Measurements from ENCODE around the gene NPLOC4.

Gene NPLOC4

DNA sequence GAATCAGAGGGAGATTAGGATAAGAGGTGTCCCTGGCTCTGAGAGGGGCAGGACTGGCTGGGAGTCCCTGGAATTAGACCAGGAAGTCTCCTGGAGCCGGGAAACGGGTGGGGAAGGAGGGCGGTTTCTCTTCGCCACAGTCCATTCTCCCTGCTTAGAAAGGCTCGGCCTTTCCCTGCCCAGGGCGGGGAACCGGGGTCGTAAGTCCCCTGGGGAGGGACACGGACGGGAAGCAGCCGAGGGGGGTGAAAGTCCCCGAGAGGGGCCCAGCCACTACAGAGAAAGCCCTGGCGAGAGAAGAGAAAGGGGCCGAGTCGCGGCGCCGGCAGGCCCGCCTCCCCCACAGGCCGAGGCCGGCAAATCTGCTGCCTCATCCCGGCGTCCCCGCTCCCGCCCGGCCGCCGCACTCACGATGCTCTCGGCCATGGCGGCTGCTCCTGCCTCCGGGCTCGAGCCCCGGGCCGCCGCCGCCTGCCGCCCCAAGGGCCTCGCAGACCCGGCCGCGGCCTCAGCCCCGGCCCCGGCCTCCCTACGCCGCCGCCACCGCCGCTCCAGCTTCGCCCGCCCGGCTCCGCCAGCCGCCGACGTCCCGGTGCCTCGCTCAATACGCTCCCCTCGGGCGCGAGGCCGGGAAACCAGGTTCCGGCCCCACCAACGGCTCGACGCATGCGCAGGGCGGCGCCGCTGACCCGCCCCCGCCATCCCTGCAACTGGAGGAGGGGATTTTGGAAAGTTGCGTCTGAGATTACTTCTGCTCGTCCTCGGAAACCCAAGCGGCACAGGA, at the start of gene NPLOC4, which contains the start of gene TSPAN10:
Gene NPLOC4, minus strand, starts transcription at position 608 of the 784 bp plus-strand sequence. Its CDS starts 182 bp downstream, at position 426.
Gene TSPAN10, plus strand, starts transcription at position 692 of the 784 bp plus-strand sequence. CDS start 5,217 bp downstream, outside the sequence.
- DNase-seq, result peak; percentile 93

DNA sequence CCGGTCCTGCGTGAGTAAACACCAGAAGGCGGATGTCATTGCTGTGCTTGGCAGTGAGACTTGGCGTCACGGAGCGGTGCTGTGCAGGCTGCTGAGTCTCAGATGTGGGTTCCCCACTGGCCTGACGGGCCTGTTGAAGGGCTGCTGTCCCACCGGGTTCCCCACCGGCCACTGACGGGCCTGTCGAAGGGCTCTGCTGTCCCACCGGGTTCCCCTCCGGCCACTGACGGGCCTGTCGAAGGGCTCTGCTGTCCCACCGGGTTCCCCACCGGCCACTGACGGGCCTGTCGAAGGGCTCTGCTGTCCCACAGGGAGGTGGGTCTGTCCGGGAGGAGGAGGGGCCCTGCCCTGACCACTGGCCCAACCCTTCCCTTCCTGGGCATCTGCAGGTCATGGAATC, 49.7 kb upstream of the NPLOC4 start:
- no peak for DNase-seq

DNA sequence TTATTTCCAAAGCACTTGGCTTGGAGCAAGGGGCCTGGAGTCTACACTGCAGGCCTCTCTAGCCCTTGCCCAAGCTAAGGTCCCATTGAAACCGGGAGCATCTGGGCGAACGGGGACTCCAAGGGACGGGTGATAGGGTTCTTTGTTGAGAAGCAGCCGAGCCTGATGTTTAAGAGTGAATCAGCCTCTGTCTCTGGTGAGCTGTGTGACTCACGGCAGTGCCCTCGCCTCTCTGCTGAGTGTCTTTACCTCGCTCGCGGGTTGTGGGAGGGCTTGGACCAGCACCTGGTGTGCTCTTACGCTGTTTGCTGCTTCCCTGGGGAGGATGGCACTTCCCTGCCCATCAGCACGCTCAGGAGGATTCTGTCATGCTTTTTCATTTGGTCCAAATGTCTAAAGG, 48.2 kb upstream of the NPLOC4 start:
- DNase-seq, result no peak

DNA sequence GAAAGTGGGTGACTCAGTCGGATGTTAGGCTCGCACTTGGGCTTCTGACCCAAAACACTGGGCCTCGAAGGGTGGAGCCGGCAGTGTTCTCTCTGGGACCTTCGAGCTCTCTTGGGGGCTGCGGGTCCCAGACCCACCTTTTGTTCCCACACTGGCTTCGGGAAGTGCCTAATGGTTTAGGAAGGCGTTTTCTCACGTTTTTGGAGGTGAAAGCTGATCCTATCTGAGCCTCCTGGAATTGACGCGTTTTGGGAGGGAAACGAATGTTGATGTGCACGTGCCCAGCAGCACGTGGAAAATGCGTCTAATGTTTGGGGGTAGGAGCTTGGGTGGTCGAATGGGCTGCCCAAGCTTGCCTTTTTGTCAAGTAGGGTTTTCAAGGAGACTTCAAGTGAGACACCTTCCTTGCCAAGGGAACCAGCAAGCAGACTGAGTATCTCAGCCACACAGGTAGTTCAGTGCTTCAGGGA, 47.6 kb upstream of the NPLOC4 start:
- DNase-seq, result no peak

DNA sequence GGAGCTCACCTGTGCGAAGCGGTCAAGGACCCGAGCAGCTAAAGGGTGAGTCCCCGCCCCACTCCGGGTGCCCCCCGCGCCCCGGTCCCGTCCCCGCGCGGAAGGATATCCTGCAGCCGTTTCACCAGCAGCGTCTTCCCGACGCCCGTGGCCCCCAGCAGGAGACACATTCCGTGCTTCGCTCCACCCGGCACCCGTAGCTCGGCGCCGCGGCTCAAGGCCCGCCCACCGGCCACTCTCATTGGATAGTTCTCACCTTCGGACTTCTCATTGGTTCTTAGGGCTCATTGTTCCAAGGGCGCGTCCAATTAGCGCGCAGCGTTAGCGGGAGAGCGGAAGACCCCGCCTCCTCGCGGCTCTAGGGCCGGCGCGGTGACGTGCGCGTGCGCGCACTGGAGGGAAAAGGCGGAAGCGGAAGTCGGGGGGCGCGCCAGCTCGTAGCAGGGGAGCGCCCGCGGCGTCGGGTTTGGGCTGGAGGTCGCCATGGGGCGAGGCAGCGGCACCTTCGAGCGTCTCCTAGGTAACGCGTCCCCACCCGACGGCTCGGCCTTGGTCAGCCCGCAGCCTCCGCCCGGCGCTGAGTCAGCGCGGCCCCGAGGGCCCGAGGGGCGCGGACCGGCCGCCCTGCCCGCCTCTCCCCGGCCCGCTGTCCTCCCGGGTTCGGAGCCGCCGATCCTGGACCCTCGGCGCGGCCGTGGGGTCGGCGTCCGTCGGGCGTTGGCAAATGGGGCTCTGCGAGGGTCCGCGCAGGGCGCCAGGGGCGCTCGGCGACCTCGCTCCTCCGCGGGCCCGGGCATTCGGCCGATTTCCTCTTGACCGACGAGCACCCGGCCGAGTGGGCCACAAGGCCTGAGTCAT, 46.9 kb upstream of the NPLOC4 start, which contains the start of the genes ARL16 and HGS:
Gene ARL16, minus strand, starts transcription at position 214 of the 858 bp plus-strand sequence. Its CDS starts 44 bp downstream, at position 170.
Gene HGS, plus strand, starts transcription at position 428 of the 858 bp plus-strand sequence. Its CDS starts 56 bp downstream, at position 484.
- peak; percentile 100 for DNase-seq

DNA sequence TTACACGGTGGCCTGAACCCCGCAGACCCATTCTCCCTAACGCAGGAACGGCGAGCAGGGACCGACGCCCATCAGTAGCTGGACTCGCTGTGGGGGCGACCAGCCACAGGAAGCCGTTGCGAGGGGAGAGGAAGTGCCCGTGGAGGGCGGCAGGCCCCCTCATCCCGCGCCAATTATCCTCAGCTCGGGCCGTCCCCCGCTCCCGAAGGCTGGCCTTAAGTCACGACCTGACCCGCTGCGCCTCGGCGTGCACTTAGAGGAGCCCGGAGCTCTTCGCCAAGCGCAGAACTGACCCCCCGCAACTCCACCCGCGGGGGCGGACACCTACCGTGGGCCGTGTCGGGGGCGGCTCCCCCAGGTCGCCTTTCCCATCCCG, 46.3 kb upstream of the NPLOC4 start:
- DNase-seq, result peak; percentile 10

DNA sequence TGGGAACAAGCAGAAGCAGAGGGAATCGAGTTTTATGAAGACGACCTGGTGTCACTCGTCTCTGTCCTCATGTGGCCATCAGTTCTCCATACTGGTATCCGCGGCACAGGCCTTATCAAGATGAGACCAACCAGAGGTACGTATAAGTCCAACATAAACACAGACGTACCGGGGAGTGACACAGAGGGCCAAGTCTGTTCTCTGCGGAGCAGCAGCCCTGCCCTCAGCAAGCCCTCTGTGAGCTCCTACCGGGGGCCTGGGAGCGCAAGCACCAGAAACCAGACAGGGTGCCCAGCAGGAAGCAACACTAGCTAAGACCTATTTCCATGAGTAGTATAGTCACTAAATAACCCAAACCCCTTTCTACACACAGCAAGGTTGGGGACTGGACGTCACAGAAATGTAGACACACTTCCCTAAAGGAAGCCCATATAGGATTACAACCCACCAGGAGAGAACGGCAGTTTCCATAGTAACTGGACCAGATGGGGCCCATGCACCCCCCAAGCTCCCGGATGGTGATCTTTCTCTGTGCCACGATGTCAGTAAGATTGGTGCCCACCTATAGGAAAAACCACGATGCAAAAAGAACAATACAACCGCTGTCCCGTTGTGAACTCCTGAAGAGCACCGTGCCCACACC, 45.8 kb upstream of the NPLOC4 start:
- no peak for DNase-seq

DNA sequence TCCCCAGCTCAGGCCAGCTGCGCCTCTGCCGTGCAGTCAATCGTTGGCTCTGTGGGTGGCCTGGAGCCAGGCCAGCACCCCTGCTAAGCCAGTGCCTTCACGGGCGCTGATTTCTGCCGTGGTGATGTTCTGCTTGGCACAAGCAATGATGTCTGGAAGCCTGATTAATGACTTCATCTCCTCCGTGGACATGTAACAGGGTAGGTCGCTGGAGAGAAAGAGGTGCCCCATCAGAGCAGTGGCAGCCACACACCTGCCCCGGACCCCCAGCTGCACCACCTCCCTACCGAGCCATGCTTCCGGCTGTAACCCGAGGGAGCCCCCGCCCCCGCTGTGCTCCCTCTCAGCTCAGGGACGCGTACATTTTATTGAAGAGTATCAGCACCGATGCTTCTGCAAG, 44.8 kb upstream of the NPLOC4 start:
- no peak for DNase-seq

DNA sequence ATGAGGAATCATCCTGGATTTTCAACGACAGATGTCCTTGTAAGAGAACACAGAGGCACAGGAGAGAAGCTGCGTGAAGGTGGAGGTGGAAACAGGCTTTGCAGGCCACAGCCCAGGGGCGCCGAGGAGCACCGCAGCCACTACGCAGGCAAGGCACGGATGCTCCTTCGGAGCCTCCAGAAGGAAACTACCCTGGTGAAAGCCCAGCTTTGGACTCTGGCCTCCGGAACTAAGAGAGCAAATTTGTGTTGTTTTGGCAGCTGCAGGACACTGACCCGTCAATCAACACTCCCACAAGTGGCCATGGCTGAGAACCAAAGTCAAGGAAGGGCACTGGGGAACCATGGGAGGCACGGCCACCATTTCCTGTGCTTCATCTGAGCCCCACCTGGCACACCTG, 43.2 kb upstream of the NPLOC4 start:
- DNase-seq, result no peak

DNA sequence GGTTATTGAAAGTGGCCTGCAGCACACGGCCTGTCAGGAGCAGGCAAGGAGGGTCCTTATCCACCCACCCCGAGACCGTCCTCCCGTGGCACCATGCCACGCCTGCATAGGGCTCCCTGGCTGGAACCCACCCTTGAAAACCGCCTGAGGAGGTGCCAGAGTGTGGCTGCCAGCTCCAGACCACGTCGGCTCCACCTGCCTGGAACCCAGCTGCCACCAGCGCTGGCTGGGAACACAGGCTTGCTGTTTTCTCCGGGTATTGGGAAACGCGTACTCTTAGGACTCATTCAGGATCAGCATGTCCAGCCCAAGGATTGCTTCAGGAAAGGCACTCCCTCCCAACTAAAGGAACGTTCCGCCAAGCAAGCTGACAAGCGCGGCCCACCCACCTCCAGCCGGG, 40.0 kb upstream of the NPLOC4 start:
- DNase-seq, result no peak

DNA sequence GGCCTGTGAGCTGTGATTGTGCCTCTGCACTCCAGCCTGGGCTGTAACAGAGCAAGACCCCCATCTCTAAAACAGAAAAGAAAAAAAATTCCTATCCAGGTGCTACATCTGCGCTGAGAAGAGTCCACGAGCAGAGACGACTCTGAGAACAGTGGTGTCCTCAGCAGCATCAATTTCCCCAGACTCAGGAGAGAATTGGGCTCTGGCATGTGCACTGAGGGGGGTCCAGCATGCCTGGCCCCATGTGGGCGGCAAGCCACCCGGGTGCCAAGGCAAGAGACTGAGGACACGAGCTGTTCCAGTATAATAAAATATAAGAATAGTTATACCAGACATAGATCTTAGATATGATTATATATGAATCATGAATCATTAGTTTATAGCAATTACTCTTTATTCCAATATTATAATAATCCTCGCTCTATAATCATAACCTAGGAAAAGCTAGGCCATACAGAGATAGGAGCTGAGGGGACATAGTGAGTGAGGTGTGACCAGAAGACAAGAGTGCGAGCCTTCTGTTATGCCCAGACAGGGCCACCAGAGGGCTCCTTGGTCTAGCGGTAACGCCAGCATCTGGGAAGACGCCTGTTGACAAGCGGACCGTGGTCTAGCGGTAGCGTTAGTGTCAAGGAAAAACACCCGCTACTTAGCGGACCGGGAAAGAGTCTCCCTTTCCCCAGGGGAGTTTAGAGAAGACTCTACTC, 38.8 kb upstream of the NPLOC4 start:
- DNase-seq, result peak; percentile 8

DNA sequence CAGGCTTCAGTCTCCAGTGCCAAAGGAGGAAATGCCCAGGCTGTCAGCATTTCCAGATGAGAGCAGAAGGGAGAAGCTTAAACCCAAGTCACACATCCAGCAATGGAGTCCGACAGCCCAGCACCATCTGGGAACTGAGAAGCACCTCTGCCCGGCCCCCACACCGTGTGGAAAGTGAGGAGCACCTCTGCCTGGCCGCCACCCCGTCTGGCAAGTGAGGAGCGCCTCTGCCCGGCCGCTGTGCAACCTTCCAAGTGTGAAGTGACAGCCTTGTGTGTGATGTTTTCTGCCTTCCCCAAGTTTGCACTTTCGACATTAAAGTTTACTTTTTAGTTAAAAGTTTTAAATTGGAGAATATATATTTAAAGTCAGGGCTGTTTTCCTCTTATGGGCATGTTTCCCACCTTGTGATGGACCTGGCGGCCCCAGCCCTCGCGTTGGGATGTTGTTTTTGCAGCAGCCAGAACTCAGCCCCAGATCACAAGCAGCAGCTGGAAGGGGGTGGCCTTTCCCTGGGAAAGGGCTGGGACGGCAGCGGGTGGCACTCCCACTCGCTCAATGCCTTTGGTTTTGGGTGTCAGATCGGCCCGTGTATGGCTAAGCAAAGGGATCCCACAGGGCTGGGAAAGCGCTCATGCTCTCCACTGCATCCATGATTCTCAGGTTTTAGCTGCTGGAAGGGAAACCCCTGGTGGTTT, 36.8 kb upstream of the NPLOC4 start:
- no peak for DNase-seq

DNA sequence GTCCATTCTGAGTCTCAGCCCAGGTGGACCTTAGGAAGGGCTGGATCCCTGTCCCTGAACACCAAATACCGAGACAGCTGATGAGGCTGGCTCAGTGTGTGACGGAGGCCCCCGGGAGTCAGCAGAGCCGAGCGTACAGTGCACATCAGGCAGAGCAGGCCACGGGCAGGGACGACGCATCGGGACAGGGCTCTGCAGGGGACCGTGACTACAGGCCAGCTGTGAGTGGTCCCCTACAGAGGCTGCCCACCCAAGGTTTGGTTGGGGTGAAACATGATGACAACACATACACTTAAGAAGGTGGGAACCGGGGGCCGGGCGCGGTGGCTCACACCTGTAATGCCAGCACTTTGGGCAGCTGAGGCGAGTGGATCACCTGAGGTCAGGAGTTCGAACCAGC, 36.0 kb upstream of the NPLOC4 start:
- DNase-seq, result no peak

DNA sequence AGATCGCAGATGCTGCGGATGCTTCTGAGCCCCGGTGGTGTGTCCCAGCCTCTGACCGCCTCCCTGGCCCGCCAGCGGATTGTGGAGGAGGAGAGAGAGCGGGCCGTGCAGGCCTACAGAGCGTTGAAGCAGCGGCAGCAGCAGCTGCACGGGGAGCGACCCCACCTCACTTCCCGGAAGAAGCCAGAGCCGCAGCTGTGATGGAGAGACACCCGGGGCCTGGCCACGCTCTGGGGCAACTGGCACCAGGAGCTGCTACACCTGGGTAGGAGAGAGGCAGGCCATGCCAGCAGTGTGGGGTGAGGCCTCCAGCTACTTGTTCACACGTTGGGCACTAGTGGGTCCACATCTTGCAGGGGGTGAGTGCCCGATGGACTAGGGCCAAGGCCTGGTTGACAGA, 35.6 kb upstream of the NPLOC4 start:
- no peak for DNase-seq

DNA sequence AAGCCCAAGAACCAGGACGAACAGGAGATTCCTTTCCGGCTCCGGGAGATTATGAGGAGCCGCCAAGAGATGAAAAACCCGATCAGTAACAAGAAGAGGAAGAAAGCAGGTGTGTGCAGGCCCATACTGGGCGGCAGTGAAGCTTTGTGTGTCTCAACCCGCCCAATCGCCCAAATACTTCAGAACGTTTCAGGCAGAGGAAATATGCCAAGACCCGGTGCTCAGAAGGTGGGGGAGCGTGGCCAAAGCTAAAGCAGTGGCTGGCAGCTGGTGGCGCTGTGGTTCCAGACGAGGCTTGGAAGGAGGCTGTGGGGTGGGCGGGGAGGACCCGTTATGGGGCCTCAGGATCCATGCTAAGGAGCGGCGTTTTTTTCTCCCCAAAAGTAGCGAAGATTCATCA, 30.8 kb upstream of the NPLOC4 start:
- DNase-seq, result no peak

DNA sequence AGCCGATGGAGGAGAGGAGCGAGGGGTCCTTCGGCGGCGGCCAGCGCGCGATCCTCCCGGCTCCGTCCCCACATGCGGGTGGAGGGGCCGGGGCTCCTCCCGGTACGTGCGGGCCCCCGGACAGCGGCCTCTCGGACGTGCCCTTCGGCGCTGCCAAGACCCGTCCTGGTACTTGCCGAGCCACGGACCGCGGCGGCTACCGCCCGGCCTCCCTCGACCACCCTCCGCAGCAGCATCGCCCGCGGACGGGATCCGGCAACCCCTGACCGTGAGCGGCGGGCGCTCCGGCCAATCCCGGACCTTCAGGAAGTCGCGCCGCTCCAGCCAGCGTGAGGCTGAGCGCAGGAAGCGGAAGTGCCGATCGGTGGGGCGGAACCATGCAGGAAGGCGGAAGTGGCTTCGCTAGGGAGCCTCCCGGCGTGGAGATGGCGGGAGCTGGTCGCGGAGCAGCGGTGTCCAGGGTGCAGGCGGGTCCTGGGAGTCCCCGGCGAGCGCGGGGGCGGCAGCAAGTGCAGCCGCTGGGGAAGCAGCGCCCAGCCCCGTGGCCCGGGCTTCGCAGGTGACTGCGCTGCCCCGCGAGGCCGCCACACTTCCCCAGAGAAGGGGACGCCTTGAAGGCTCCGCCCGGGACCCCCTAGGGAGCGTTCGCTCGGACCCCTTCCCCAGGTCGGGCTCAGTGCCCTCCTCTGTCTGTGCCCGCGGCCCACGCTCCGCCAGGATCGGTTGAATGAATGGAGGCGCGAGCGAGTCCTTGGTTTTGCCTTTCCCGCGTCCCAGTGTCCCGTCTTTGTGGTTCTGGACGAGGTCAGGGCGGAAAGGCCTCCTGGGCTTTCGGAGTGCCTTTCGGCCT, 29.7 kb upstream of the NPLOC4 start, which contains the start of the genes CCDC137 and OXLD1:
Gene CCDC137, plus strand, starts transcription at position 396 of the 850 bp plus-strand sequence. Its CDS starts 30 bp downstream, at position 426.
Gene OXLD1, minus strand, starts transcription at position 264 of the 850 bp plus-strand sequence. Its CDS starts 28 bp downstream, at position 236.
- DNase-seq, result peak; percentile 98

DNA sequence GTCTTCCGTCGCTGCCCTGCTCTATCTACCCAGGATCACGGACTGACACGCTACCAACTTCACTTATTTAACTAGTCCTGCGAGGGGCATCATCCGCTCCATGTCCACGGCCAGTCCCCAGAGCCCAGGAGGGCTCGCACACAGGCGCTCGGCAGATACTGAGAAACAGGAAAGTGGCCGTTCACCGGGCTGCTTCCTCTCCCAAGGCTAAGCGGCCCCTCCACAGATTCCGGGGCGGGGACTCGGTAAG, 29.1 kb upstream of the NPLOC4 start:
- peak; percentile 20 for DNase-seq

DNA sequence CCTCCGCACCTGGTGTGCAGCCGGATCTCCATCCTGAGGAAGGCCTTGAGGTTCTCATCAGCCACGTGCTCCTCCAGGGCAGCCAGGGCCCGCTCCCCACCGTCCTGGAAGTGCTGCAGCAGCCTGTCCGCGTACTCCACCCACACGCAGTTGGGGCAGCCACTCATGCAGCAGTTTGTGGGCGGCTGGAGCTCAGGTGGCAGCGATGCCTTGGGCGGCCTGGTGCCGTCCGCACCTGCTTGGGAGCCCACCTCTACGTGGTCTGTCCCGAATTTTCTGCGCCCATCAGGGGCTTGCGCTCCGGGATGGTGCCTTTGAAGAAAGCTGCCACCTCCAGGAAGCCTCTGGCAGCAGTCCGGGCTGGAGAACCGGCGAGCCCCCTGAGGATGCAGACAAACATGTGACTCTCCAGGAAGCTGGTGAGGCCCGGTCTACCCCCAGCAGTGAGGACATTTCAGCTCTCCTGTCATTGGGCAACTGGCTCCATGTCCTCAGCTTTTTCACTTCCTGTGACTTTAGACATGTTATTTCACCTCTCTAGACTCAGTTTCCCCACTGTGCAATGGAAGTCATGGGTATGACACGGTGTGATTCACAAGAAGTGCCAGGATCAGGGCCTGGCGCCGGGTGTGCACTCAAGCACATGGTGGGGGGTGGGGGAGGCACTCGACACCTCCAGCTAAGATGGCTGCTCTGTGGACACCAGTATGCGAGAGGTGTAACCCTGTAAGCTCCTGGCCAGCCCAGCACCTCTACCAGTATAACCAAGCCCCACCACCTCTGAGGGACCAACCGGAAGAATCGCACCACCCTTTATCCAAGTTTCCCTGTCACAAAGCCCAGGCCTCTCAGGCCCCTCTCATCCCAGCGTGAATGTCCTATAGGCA, 28.5 kb upstream of the NPLOC4 start:
- DNase-seq, result peak; percentile 9

DNA sequence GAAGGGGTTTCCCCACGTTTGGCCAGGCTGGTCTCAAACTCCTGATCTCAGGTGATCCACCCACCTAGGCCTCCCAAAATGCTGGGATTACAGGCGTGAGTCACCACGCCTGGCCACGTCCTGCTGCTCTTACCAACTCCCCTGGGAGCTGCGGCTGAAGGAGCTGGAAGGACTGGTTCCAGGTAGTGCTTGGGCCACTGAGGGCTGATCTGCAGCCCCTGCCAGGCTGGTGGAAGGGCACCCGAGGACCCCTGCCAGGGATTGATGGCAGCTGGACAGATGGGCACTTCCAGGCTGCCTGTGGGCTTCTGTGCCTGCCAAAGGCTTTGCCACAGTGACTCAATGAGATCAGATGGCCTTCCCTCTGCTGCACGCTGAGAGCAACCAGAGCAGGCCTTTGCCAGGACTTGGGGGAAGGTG, 27.1 kb upstream of the NPLOC4 start:
- no peak for DNase-seq

DNA sequence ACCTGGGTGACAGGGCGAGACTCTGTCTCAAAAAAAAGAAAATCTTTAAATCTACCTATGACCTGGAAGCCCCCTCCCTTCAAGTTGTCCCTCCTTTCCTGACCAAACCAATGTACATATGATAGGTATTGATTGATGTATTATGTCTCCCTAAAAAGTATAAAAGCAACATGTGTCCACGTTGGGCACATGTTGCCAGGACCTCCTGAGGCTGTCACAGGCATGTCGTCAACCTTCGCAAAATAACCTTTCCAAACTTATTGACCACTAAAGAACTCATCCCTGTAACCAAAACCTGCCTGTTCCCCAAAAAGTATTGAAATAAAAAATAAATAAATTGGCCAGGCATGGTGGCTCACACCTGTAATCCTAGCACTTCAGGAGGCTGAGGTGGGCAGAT, 25.1 kb upstream of the NPLOC4 start:
- no peak for DNase-seq
